B cell (primary cell): ENCODE results near the gene OSBPL1A. TPM values are rescaled to one million over a fixed set of nuclear protein-coding genes. Genes with fewer than 3 reads are reported as not detected.
"Not testable (repeated sequence)": the region's sequence is repeated elsewhere in the genome, so short reads cannot be mapped to it uniquely, and the experiment has no call there.

ENCODE experiments used
- ATAC-seq: fragments of 200-7000 bp; cut with Tn5 transposase; one replicate; pipeline ENCODE4 v1.10.0; 2021; ENCODE audit warnings: low read depth, mild to moderate bottlenecking, moderate number of reproducible peaks, moderate library complexity
- CTCF ChIA-PET: fragments of 350-600 bp; sonication (Branson Sonifier 250); formaldehyde crosslinking; loops from one replicate; lab custom pipeline; 2021; ENCODE audit warnings: antibody characterized with exemption, inconsistent platforms; lab: Charles Lee
- POLR2A ChIA-PET: fragments of 350-600 bp; sonication (Branson Sonifier 250); formaldehyde crosslinking; loops from one replicate; lab custom pipeline; 2021; ENCODE audit warnings: antibody characterized with exemption; lab: Charles Lee
- DNase-seq: peaks from one replicate; pipeline ENCODE4 v3.0.0; 2013
- H2AFZ ChIP-seq: 2 replicates; pipeline ENCODE4 v1.6.1; 2012; ENCODE audit warnings: mild to moderate bottlenecking, low read depth, low read length; ENCODE audit not compliant: insufficient read depth, poor library complexity, severe bottlenecking
- H3K27ac ChIP-seq, 2 donors: 1 replicate in 1 of 2; 2 replicates in 1 of 2; pipeline ENCODE4 v1.5.1; 2012 to 2013; ENCODE audit warnings: low read length in 2 of 2, mild to moderate bottlenecking in 2 of 2, moderate library complexity in 1 of 2
- H3K27me3 ChIP-seq, 4 experiments: fragments of 200-600 bp in 1 of 4; sonication (generic) in 1 of 4; replicated peaks in 1 of 4; 1 replicate in 2 of 4; 2 replicates in 2 of 4; pipeline versions ENCODE4 v1.6.1 to v1.7.0; 2013 to 2016; ENCODE audit warnings: low read length in 3 of 4, mild to moderate bottlenecking in 2 of 4, mixed read lengths in 1 of 4, moderate library complexity in 1 of 4; ENCODE audit not compliant: insufficient read depth in 4 of 4, control insufficient read depth in 3 of 4; ENCODE audit errors: control extremely low read depth in 1 of 4
- H3K36me3 ChIP-seq, 2 experiments: replicated peaks in 1 of 2; 1 replicate in 1 of 2; 2 replicates in 1 of 2; pipeline versions ENCODE4 v1.6.1 to v1.7.1; 2013; ENCODE audit warnings: low read length in 1 of 2; ENCODE audit not compliant: insufficient read depth in 2 of 2, control insufficient read depth in 1 of 2; ENCODE audit errors: control extremely low read depth in 1 of 2, extremely low read depth in 1 of 2
- H3K4me1 ChIP-seq, 2 donors: fragments of 200-600 bp in 1 of 2; sonication (generic) in 1 of 2; 1 replicate in 1 of 2; 2 replicates in 1 of 2; pipeline versions ENCODE4 v1.5.1 to v1.6.1; 2013 to 2017; ENCODE audit warnings: low read length in 2 of 2; ENCODE audit not compliant: control insufficient read depth in 2 of 2, insufficient read depth in 2 of 2
- H3K4me2 ChIP-seq: replicated peaks from 2 replicates; pipeline ENCODE3; 2012; ENCODE audit warnings: mild to moderate bottlenecking, low read depth, low read length; ENCODE audit not compliant: poor library complexity, severe bottlenecking
- H3K4me3 ChIP-seq, 5 experiments: fragments of 200-600 bp in 1 of 5; sonication (generic) in 1 of 5; 1 replicate in 3 of 5; 2 replicates in 2 of 5; pipeline versions ENCODE4 v1.5.1 to v1.7.0; 2011 to 2016; ENCODE audit warnings: low read length in 4 of 5, mild to moderate bottlenecking in 4 of 5, low read depth in 2 of 5, control low read depth in 1 of 5, moderate library complexity in 1 of 5; ENCODE audit not compliant: insufficient read depth in 1 of 5; ENCODE audit errors: control extremely low read depth in 1 of 5, extremely low read depth in 1 of 5
- H3K79me2 ChIP-seq: fragments of 200-600 bp; sonication (generic); one replicate; pipeline ENCODE4 v1.6.0; 2016; ENCODE audit warnings: low read length; ENCODE audit not compliant: control insufficient read depth, insufficient read depth
- H3K9ac ChIP-seq: fragments of 200-600 bp; sonication (generic); 2 replicates; pipeline ENCODE4 v1.6.1; 2017; ENCODE audit warnings: mild to moderate bottlenecking, low read length, moderate library complexity
- H3K9me3 ChIP-seq, 3 donors: one replicate each; pipeline versions ENCODE4 v1.6.1 to v1.7.1; 2013; ENCODE audit warnings: low read length in 2 of 3; ENCODE audit not compliant: control insufficient read depth in 2 of 3, insufficient read depth in 1 of 3; ENCODE audit errors: control extremely low read depth in 1 of 3
- H4K20me1 ChIP-seq: 2 replicates; pipeline ENCODE4 v1.6.0; 2012; ENCODE audit warnings: mild to moderate bottlenecking, low read length; ENCODE audit not compliant: insufficient read depth, control insufficient read depth, poor library complexity, severe bottlenecking
- H3K27ac Mint-ChIP-seq: one replicate; pipeline ENCODE4 v1.8.0; 2021; ENCODE audit warnings: mixed read lengths
- H3K27me3 Mint-ChIP-seq: one replicate; pipeline ENCODE4 v1.8.0; 2021; ENCODE audit warnings: mixed read lengths
- H3K4me1 Mint-ChIP-seq: one replicate; pipeline ENCODE4 v1.8.0; 2021; ENCODE audit warnings: mixed read lengths
- H3K4me3 Mint-ChIP-seq: one replicate; pipeline ENCODE4 v1.8.0; 2021; ENCODE audit warnings: mixed read lengths
- H3K9me3 Mint-ChIP-seq: one replicate; pipeline ENCODE4 v1.8.0; 2022; ENCODE audit warnings: mixed read lengths; ENCODE audit not compliant: insufficient read depth
- EZH2 ChIP-seq: IDR thresholded peaks from 2 replicates; pipeline ENCODE4 v1.6.1; 2012; ENCODE audit warnings: borderline replicate concordance, low read depth, mild to moderate bottlenecking, moderate library complexity, low read length; ENCODE audit not compliant: insufficient read depth, poor library complexity, severe bottlenecking
- WGBS: methylation state at CpG from one replicate; pipeline ENCODE4 v1.1.5; 2013; ENCODE audit warnings: missing lambda C conversion rate; ENCODE audit not compliant: insufficient coverage; 5-methylcytosine and 5-hydroxymethylcytosine counted together
- intact Hi-C: fragments of 100-400 bp; cut with micrococcal nuclease; formaldehyde crosslinking; loops from one replicate; pipeline ENCODE4 v1.10.0; 2022
- polyA plus RNA-seq: library from polyadenylated mRNA; depleted of rRNA; stranded (reverse); fragments of >200 nt; gene quantifications from 2 replicates; pipeline ENCODE4 v1.2.3, GENCODE V29; 2012
- total RNA-seq, 2 donors: library from RNA; stranded (reverse); fragments of 120-200 nt in 1 of 2; gene quantifications; 1 replicate in 1 of 2; 2 replicates in 1 of 2; pipeline versions ENCODE4 v1.2.3 to v1.2.4, GENCODE V29; 2013 to 2022
- TF ChIP-seq, protein P1 (sequence below): fragments of 200-600 bp; IDR thresholded peaks from one replicate; pipeline ENCODE4 v1.8.0; 2022; ENCODE audit warnings: antibody characterized with exemption, mild to moderate bottlenecking

The OSBPL1A gene
- total and polyA plus RNA-seq, 2 donors (not counting 1 experiment from before 2014, with no cell fraction given), result 0.57 to 0.86 TPM

DNA sequence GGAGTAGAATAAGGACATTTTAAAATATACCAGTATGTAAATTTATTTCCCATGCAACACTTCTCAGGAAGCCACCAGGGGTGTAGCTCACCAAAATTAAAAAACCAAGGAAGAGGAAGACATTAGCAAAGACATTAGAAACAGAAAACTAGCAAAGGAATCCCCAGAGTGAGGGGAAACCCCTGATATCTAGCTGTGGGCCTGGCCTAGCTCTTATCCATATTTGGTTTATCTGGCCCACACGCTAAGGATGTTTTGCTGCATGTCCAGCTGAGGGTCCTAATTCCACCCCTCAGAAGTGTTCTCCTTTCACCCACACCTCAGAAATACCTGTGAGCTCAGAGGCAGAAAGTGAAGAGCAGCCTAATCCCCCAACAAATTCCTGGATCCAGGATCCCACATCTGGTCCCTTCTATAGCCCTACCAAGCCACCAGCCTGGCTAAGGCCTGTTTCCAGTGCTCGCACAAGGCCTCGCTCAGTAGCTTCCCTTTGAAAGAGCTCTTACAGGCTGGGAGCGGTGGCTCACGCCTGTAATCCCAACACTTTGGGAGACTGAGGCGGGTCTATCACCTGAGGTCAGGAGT is 17.4 kb downstream of the OSBPL1A start:
- Mint-ChIP-seq H3K27me3 (peaks cover 5% of the 10 kb centered on the region), H3K27ac (no peak overlapping the region), H3K9me3 (no peaks in the 10 kb centered on the region), H3K4me3 (no peak overlapping the region), H3K4me1 (no peaks in the 10 kb centered on the region)
- no peaks in the 10 kb centered on the region for H3K36me3 ChIP-seq
- H2AFZ ChIP-seq, result no peak overlapping the region
- no peak for TF ChIP-seq EZH2
- TF ChIP-seq, protein P1, sequence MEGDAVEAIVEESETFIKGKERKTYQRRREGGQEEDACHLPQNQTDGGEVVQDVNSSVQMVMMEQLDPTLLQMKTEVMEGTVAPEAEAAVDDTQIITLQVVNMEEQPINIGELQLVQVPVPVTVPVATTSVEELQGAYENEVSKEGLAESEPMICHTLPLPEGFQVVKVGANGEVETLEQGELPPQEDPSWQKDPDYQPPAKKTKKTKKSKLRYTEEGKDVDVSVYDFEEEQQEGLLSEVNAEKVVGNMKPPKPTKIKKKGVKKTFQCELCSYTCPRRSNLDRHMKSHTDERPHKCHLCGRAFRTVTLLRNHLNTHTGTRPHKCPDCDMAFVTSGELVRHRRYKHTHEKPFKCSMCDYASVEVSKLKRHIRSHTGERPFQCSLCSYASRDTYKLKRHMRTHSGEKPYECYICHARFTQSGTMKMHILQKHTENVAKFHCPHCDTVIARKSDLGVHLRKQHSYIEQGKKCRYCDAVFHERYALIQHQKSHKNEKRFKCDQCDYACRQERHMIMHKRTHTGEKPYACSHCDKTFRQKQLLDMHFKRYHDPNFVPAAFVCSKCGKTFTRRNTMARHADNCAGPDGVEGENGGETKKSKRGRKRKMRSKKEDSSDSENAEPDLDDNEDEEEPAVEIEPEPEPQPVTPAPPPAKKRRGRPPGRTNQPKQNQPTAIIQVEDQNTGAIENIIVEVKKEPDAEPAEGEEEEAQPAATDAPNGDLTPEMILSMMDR, result no peak
- H3K4me1 ChIP-seq, result no peaks in the 10 kb centered on the region
- ATAC-seq, result no peak
- no peak overlapping the region for H3K4me3 ChIP-seq
- POLR2A ChIA-PET, result no interaction called here
- no peaks in the 10 kb centered on the region for H3K79me2 ChIP-seq
- no peak overlapping the region for H3K27ac ChIP-seq
- H4K20me1 ChIP-seq, result no peaks in the 10 kb centered on the region
- CTCF ChIA-PET, result no interaction called here
- no peak overlapping the region for H3K9ac ChIP-seq
- no peak for DNase-seq
- no peaks in the 10 kb centered on the region for H3K27me3 ChIP-seq
- whole genome bisulfite sequencing, result 96% methylated on average over 6 of the region's 6 CpGs
- H3K9me3 ChIP-seq, result no peaks in the 10 kb centered on the region
- intact Hi-C loops, result no loop called here
- H3K4me2 ChIP-seq, result no peak overlapping the region

DNA sequence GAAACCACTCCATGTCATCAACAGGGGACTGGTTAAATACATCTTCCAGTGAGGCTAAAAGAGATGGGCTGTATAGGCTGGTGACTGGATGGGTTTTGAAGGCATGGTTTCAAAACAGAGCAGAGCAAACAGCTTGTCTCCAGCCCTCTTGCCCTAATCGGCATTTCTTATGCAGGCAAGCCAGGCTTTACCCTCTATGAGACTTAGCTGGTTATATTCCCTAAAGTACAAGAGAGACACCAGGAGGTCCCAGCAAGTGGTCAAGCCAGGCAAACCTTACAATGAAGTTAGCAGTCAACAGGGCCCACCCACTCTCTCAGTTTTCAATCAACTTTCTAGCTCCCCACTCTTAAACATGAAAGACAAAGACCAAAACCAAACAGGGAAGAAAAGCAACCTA is 19.0 kb downstream of the OSBPL1A start:
- no peaks in the 10 kb centered on the region for H3K36me3 ChIP-seq
- TF ChIP-seq EZH2, result no peak
- POLR2A ChIA-PET, result no interaction called here
- H4K20me1 ChIP-seq, result no peaks in the 10 kb centered on the region
- no peaks in the 10 kb centered on the region for H3K4me1 ChIP-seq
- Mint-ChIP-seq H3K4me3 (no peak overlapping the region), H3K4me1 (no peaks in the 10 kb centered on the region), H3K27ac (no peak overlapping the region), H3K9me3 (no peaks in the 10 kb centered on the region), H3K27me3 (peaks cover 5% of the 10 kb centered on the region)
- no peak overlapping the region for H3K4me2 ChIP-seq
- H3K4me3 ChIP-seq, result no peak overlapping the region
- no peak for ATAC-seq
- no peaks in the 10 kb centered on the region for H3K79me2 ChIP-seq
- no peak overlapping the region for H2AFZ ChIP-seq
- no peaks in the 10 kb centered on the region for H3K27me3 ChIP-seq
- H3K9me3 ChIP-seq, result no peaks in the 10 kb centered on the region
- DNase-seq, result no peak
- 100% methylated on average over 1 of the region's 1 CpG for WGBS
- intact Hi-C loops, result no loop called here
- no peak overlapping the region for H3K27ac ChIP-seq
- CTCF ChIA-PET, result interaction anchor here (1.4 kb wide), 1 partner anchor 19 kb away, joined by 6 read pairs; no protein-coding TSS in a partner anchor
- no peak overlapping the region for H3K9ac ChIP-seq

DNA sequence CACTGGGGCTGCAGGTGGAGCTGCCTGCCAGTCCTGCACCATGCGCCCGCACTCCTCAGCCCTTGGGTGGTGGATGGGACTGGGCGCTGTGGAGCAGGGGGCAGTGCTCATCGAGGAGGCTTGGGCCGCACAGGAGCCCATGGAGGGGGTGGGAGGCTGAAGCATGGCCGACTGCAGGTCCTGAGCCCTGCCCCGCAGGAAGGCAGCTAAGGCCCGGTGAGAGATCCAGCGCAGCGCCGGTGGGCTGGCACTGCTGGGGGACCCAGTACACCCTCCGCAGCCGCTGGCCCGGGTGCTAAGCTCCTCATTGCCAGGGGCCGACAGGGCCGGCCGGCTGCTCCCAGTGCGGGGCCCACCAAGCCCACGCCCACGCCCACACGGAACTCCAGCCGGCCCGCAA is 21.1 kb downstream of the OSBPL1A start:
- H3K9me3 Mint-ChIP-seq, H3K36me3 ChIP-seq, H2AFZ ChIP-seq, DNase-seq, H4K20me1 ChIP-seq, H3K4me3 Mint-ChIP-seq, intact Hi-C loops, H3K9ac ChIP-seq, H3K27me3 ChIP-seq, H3K79me2 ChIP-seq, H3K4me1 Mint-ChIP-seq, H3K27ac ChIP-seq, CTCF ChIA-PET, H3K4me3 ChIP-seq, H3K27ac Mint-ChIP-seq, H3K27me3 Mint-ChIP-seq, H3K4me1 ChIP-seq, POLR2A ChIA-PET, ATAC-seq, H3K9me3 ChIP-seq, H3K4me2 ChIP-seq: not testable (repeated sequence)
- WGBS, result 99% methylated on average over 21 of the region's 23 CpGs
